ENCODE results near the gene KRTAP12-3. TPM values are rescaled to one million over a fixed set of nuclear protein-coding genes. Genes with fewer than 3 reads are reported as not detected.

The KRTAP12-3 gene
- total and polyA plus RNA-seq, 10 of the 15 experiments (the other 5 are each of a cell fraction or from before 2014, with no cell fraction given): not detected

- Histone ChIP-seq H3K36me3 (ENCODE audit: control insufficient read depth in 2 of 2, insufficient read depth in 2 of 2, low read length in 1 of 2) (no peaks in the 10 kb centered on the region), H3K4me3 (no peak overlapping the region), H4K20me1 (ENCODE audit: control insufficient read depth, insufficient read depth) (no peaks in the 10 kb centered on the region), H3K4me2 (ENCODE audit: control insufficient read depth, insufficient read depth) (no peak overlapping the region), H2AFZ (ENCODE audit: control insufficient read depth, low read depth, low read length) (no peak overlapping the region), H3K9ac (ENCODE audit: control insufficient read depth, insufficient read depth, low read length) (no peak overlapping the region), H3K79me2 (ENCODE audit: control insufficient read depth, insufficient read depth, low read length) (no peaks in the 10 kb centered on the region), H3K4me1 (ENCODE audit: control insufficient read depth, insufficient read depth, low read length) (no peaks in the 10 kb centered on the region), H3K27me3 (replicated peaks in 1 of 2; ENCODE audit: control insufficient read depth in 2 of 2, insufficient read depth in 2 of 2, low read length in 1 of 2) (no peaks in the 10 kb centered on the region), H3K27ac (ENCODE audit: control insufficient read depth, insufficient read depth) (no peak overlapping the region), H3K9me3 (replicated peaks; ENCODE audit: control insufficient read depth, insufficient read depth, low read length) (peaks cover 2% of the 10 kb centered on the region; the same call in 1 of the 3 replicates)
- intact Hi-C loops (cut with micrococcal nuclease; ENCODE audit: unreplicated experiment) (no loop called here), in situ Hi-C loops (cut with MboI) (no loop called here)
- ChIA-PET CTCF (no interaction called here), SMC1A (ENCODE audit: uncharacterized antibody, unreplicated experiment) (interaction anchor here (1.3 kb wide), 1 partner anchor 88 kb away, joined by 3 read pairs; no protein-coding TSS in a partner anchor), POLR2A (no interaction called here), RAD21 (ENCODE audit: unreplicated experiment) (no interaction called here)
- BruUV-seq (replicated peaks): no TSS peak
- DNase-seq (ENCODE audit: low read depth, low spot score) (no peak), FAIRE-seq (no peak), ATAC-seq (no peak)
- TF ChIP-seq REST (IDR thresholded peaks at IDR 0.05; ENCODE audit: low read depth, low read length) (no peak), PAX8 (IDR thresholded peaks at IDR 0.05) (no peak), CHD2 (IDR thresholded peaks at IDR 0.05; ENCODE audit: borderline replicate concordance, low read depth, low read length) (no peak), HDAC6 (IDR thresholded peaks at IDR 0.05; ENCODE audit: unreplicated experiment) (no peak), HSF1 (IDR thresholded peaks at IDR 0.05; ENCODE audit: low read depth, low read length) (no peak)
- TF ChIP-seq, protein P1, sequence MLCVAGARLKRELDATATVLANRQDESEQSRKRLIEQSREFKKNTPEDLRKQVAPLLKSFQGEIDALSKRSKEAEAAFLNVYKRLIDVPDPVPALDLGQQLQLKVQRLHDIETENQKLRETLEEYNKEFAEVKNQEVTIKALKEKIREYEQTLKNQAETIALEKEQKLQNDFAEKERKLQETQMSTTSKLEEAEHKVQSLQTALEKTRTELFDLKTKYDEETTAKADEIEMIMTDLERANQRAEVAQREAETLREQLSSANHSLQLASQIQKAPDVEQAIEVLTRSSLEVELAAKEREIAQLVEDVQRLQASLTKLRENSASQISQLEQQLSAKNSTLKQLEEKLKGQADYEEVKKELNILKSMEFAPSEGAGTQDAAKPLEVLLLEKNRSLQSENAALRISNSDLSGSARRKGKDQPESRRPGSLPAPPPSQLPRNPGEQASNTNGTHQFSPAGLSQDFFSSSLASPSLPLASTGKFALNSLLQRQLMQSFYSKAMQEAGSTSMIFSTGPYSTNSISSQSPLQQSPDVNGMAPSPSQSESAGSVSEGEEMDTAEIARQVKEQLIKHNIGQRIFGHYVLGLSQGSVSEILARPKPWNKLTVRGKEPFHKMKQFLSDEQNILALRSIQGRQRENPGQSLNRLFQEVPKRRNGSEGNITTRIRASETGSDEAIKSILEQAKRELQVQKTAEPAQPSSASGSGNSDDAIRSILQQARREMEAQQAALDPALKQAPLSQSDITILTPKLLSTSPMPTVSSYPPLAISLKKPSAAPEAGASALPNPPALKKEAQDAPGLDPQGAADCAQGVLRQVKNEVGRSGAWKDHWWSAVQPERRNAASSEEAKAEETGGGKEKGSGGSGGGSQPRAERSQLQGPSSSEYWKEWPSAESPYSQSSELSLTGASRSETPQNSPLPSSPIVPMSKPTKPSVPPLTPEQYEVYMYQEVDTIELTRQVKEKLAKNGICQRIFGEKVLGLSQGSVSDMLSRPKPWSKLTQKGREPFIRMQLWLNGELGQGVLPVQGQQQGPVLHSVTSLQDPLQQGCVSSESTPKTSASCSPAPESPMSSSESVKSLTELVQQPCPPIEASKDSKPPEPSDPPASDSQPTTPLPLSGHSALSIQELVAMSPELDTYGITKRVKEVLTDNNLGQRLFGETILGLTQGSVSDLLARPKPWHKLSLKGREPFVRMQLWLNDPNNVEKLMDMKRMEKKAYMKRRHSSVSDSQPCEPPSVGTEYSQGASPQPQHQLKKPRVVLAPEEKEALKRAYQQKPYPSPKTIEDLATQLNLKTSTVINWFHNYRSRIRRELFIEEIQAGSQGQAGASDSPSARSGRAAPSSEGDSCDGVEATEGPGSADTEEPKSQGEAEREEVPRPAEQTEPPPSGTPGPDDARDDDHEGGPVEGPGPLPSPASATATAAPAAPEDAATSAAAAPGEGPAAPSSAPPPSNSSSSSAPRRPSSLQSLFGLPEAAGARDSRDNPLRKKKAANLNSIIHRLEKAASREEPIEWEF (IDR thresholded peaks at IDR 0.05; ENCODE audit: insufficient replicate concordance, low read depth, low read length): no peak
- WGBS (ENCODE audit: insufficient coverage, insufficient replicate concordance, low lambda C conversion rate, missing lambda C conversion rate): 33% methylated on average over 17 of the region's 17 CpGs
These were observed 3.8 kb upstream of the KRTAP12-3 start for GRCh38 chr21:44653656-44654575.
